ENCODE results near the gene P3R3URF.
A peak's percentile ranks its signal among the peaks of the same experiment; 100 is the strongest.

The P3R3URF gene

GRCh38 chr1:46131093-46131492 lies 45.2 kb downstream of the P3R3URF start:
- no peak for DNase-seq

- no peak for DNase-seq
Observed at GRCh38 chr1:46130606-46131005, 45.7 kb downstream of the P3R3URF start.

GRCh38 chr1:46130121-46130520 lies 46.2 kb downstream of the P3R3URF start:
- DNase-seq, result peak; percentile 37

GRCh38 chr1:46128344-46128743 lies 47.9 kb downstream of the P3R3URF start:
- no peak for DNase-seq

Measured in RPMI8226 (cell line).